GM21825 (cell line): Measurements from ENCODE around the gene PAAF1.
A peak's percentile ranks its signal among the peaks of the same experiment; 100 is the strongest.

Source experiments
- ATAC-seq: cut with Tn5 transposase; IDR thresholded peaks from one replicate; pipeline ENCODE4 v1.9.1; 2021; ENCODE audit warnings: mild to moderate bottlenecking, moderate library complexity; ENCODE audit not compliant: unreplicated experiment

Gene PAAF1

DNA sequence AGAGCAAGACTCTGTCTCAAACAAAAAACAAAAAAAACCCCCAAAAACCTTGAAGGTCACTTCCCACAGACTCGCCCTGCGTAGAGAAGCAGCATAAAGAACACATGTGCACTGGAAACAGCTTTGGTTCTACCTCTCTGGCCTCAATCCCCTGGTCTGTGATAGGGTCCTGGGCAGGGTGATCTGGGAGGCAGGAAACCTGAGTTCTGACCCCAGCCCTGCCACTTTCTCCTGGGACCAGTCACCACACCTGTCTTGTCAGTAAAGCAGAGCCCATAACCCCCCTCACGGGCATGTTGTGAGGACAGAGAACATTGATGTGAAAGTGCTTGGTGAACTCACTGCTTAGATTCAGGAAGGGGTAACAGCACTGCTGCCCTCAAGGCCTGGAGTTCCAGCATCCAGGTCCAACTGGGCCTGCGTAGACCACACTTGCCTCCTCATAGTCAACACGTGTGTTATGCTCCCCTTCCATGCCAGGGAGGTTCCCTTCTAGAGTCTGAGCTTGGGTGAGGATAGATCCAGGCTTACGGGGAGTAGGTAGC lies 94.4 kb downstream of the PAAF1 start:
- ATAC-seq = no peak

DNA sequence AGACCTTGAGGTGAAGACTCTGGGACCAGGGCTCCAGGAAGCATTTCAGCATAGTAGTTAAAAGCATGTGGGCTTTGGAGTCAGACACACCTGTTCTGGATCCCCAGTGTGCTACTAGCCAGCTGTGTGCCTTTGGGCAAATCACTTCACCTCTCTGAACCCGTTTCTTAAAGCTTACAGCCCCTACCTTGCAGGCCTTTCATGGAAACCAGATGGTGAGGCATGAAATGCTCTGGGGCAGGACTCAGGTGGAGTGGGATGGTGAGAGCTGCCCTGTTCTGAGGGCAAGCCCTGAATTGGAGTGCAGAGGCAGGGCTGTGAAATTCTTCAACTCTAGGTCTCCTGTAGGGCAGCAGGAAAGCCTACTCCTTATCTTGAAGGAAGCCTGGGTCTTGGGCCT lies 95.4 kb downstream of the PAAF1 start:
- no peak for ATAC-seq

DNA sequence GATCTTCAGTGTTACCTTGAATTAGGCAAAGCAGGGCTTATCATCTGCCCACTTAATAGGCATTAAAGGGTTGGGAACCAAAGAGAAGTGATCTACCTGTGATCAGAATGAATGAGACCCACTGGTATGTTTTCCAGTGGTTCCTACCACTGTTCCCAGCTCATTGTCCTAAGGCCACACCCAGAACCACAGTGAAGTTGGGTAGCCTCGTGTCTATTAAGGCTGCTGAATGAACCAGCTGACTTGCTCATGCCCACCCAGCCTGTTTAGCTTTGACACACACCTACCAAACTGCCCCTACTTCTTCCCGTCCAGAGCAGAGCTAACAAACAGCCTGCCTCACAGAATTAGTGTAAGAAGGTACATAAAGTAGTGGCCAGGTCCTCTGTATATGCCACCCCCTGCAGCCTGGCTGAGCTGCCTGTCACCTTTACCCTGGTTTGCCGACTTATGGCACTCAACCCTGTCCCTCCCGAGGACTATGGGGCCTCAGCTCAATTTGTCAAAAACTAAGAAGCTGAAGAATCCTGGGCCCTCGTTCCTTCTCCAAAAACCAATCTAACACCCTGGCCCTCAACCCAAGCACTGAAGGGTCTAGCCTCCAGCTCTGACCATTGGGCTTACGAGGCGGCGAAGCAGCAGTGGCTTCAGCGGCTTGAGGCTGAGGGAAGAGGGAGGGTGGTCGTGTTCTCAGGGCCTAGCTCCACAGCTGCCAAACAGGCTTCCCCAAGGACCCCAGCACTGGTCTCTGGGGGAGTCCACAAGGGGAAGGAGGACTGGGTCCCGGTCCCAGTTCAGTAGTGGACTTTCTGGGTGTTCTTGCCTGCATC lies 96.0 kb downstream of the PAAF1 start:
- ATAC-seq = no peak

DNA sequence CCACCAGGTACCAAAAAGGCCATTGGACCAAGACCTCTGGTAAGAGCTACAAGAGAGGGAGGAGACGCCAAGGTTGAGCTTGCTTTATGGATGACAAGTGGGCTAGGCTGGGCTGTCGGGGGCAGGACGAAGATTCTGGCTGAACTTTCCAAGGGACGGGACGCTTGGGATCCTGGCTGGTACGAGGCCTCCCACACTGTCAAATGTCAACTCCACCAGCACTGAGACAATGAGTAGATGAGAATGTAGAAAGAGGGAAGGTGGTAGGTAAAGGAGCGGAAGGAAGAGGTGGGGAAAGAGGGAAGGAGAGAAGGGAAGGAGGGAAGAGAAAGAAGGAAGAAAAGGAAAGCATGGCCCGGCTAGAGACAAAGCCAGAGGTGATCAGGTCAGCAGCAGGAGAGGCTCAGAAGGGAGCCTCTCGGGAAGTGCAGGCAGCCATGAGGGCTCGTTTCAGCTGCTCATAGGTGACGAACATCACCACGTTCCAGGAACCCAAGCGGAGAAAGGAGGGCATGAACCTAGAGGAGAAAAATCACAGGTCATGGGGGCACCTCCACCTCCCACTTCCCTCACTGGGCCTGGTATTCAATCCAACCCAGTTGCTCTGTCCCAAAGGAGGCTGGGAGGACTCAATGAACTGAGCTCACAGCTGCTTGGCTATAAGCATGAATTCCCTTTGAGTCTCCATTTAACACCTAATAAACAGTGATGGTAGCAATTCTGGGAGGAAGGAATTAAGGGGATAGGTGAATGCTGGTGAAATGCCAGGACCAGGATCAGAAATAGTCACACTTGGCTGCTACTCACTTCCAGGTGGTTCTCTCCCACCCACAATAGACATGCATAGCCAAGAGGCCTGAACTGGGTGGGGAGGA lies 98.0 kb downstream of the PAAF1 start:
- ATAC-seq = no peak

DNA sequence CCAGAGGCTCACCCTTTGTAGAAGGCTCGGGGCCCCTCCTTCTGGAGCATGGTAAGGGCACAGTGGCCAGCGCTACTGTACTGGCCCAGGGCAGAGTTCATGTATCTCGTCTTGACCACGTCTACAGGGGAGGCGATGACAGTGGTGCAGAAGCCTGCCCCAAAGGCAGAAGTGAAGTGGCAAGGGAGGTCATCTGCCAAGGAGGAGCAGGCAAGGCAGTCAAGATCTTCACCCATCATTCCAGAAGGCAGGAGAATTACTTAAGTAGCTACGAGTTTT lies 98.6 kb downstream of the PAAF1 start:
- ATAC-seq = no peak

DNA sequence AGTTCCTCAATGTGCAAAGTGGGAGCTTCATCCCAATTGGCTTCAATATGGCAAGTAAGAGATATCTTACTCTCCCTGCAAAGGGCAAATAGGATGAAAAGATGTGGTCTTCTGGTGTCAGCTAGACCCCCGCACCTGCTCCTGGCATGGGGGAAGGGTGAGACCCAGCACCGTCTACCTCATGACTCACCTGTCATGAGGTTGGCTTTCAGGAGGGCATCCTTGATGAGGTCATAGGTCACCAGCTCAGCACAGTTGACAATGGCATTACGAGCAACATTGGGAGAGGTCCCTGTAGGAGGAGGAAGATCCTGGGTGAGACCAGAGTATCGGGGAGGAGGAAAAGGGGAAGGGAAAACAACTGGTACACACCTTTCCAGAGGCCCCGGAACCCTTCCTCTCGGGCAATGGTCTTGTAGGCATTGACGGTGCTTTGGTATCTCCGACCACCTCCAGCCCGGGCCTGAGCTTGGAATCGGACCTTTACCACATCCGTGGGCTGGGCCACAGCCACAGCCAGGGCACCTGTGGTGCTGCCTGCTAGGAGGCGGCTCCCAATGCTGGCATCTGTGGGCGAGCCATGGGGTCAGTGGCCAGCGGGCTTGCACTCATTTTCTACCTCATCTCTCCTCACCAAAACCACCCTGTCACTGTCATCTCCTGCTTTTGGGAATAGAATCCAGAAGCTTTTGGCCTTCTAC lies 99.8 kb downstream of the PAAF1 start:
- no peak for ATAC-seq

DNA sequence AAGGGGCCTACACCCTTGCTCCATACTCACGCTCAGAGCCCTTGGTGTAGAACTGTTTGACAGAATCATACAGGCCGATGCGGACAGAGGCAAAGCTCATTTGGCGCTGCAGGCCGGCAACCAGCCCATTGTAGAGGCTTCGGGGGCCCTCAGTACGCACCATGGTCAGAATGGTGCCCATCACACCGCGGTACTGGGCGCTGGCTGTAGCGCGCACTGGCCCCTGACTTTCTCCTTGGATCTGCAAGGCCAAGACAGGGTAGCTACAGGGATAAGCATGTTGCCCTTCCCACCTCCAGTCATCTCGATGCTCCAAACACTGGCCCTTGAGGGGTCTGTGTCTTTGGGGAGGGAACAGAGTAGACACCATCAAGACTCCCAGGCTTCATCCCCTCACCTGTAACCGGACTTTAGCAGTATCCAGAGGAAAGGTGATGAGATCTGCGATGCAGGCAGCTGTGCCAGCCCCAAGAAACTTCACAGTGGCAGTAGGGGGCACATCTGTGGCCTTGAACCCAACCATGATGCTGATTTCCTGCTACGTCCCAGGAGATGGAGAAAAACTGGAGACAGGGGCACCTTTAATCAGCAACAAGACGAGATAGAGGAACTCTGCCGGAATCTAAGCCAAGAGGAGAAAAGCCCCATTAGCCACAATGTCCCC lies 101.2 kb downstream of the PAAF1 start:
- no peak for ATAC-seq

DNA sequence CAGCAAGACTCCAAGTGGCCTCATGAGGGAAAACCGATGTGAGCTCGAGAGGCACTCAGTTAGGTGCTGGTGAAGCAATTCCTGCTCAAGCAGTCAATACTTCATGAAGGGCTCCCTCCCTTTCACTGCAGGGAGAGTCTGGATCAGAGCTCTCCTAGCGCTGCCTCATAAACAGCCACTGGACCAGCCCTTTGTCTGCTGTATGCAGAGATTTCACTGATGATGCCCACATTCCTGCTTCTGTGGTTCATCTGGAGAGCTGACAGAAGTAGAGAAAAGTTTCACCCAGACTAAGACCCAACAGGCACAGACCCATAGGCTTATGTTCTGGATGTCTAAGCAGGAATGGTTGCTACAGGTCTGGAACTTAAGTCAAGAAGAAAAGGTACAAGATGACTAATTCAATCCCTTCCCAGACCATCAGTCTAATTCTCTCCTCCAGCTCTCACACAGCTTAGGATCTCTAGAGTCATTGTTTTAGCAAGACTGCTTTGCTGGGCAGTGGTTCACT lies 101.8 kb downstream of the PAAF1 start:
- no peak for ATAC-seq

DNA sequence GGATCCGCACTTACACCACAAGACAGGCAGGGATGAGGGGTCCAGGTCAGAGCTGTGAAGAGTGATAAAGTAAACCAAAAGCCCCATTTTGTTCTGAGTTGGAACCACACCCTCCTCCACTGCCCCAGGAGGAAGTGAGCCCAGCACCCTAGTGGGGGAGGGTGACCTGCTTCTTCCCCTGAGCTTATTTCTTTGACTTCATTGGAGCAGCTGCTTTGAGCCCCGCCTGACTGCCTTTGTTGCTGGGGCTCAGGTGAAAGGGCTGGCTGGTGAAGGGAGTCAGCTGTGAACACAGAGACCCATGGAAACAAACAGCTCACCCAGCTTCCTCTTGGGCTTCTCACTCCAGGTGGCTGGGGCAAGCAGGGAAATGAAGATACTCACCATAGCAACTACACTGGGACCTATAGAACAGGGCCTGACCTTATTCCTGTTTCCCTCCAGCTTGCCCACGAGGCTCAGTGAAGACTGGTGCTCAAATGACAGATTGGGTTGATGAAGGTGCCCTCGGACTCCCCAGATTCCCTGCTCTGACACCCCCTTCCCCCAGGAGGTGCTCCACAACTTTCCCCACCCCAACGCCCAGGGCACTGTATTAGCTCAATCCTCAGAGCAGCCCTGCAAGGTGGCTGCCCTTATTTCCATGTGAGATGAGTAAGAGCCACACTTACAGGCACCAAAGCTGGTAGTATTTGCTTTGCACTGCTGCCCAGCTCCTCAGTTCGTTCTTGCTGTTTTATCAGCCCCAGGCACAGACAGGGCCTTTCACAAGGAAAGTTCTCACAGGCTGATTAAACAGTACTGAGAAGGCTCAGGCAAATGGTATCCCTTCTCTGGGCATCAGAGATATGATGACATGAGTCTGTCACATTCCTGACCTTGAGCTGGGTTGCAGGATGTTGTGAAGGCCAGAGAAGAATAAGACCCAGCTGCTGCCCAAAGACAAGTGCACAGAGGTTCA lies 103.5 kb downstream of the PAAF1 start:
- peak; percentile 39 for ATAC-seq
